Measurements from ENCODE around the gene SOX18.

Gene SOX18

DNA sequence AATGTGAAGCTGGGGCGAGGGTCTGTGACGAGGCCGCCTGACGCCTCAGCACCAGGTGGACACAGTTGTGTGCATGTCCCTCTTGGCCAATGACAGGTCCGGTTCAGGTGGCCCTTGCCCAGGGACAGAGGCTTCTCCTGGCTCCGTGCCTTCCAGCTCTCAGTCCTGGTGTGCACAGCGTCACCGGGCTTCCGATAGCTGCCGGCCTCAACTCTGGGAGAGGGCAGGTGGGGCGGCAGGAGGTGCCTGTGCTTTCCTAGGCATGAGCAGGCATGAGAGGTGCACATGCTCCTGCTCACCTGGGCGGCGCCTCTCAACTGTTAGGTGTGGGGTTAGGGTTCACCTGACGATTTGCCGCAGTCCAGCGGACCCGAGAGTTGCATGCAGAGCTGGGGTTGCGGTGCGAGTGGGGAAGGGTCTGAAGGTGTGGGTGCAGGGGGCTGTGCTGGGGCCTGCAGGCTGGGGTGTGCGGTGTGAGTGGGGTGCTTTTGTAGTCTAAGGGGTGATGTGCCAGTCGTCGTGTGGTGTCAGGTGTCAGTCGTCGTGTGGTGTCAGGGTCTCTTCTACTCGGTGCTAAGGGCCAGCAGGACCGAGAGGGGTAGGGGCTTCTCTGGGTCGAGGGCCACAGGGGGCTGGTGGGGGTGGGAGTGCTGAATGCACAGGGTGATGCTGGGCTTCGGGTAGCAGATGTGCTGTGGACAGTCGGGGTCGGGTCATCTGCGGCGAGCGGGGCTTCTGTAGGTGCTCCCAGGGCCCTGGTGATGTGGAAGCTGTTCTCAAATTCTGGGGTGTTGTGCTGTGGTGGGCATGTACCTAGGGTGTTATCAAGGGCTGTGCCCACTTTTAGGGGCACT lies 3.8 kb upstream of the SOX18 start:
- no peak for FAIRE-seq

GRCh38 chr20:64052326-64052722 lies 2.9 kb upstream of the SOX18 start:
- FAIRE-seq (no peak), DNase-seq (ENCODE audit: low spot score) (no peak)

More for the DNA sequence above, 3.8 kb upstream of the SOX18 start:
- DNase-seq (ENCODE audit: low spot score), result no peak

DNA sequence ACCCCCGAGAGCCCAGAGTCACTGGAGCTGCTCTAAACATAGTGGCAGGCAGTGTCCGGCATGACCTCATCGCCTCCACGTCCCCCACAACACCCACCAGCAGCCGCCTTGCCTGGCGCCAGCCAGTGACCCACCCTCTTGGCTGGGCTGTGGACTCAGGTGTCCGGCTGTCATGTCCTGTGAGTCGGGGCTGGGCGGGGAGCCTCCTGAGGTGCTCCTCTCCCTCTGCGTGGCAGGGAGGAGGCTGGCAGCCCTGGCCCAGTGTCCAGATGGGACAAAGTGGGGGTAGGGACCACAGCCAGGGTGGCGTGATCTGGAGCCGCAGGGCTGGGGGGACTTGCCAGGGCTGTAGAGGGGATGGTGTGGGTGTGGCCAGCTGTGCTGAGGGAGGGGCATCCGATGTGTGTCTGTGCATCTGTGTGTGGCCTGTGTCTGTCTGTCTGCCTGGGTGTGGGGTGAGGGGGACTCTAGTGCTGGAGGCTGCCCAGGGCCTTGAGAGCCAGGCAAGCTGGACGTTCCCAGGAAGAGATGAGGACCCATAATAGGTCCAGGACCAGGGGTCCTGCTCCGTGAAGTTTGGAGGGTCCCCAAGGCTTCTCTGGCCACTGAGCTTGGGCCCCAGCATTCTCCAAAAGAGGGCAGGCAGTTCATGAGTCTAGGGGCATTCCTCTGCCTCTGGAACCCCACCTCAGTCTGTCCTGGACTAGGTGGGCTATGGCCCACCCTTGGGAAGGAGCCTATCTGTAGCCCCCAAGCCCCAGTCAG lies 2.3 kb upstream of the SOX18 start:
- no peak for FAIRE-seq
- no peak for DNase-seq (ENCODE audit: low spot score)

DNA sequence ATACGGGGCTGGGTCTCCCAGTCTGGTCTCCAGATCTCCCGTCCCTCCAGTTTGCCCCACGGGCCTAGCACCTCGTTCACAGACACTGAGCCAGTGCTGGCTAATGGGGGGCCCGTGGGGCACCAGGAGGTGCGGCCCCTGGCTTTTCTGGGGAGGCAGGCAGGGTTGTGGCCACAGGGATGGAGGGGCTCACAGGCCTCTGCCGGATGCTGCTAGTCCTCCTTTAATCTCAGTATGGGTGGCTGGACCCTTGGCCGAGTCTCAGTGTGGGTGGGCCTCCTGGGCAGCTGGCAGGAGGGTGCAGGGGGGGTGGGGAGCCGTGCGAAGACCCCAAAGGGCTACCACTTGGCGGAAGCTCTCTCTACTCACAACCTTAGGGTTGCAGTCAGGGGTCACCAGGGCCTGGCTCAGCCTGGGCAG lies 1.6 kb upstream of the SOX18 start:
- DNase-seq (ENCODE audit: low spot score), result no peak
- FAIRE-seq, result no peak

GRCh38 chr20:64050261-64051032 lies 1.0 kb upstream of the SOX18 start:
- DNase-seq (ENCODE audit: low spot score) (no peak), FAIRE-seq (no peak)

DNA sequence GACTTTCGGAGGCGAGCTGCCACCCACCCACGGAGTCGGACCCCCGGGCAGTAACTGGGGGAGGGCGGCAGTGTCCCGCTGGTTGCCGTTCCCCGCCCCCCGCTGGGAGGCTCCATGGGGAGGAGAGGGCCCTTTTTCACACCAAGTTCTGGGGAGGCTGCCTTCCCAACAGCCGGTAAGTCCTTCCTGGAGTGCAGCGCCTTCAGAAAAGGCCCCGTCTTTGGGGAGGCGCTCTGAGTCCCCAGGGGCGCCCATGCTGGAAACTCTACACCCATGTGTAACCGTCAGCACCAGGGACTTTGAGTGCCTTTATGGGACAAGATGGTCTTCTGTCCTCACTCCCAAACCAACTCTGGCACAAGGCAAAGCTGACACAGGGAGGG lies 430 bp upstream of the SOX18 start:
- DNase-seq (ENCODE audit: low spot score), result no peak
- no peak for FAIRE-seq

DNA sequence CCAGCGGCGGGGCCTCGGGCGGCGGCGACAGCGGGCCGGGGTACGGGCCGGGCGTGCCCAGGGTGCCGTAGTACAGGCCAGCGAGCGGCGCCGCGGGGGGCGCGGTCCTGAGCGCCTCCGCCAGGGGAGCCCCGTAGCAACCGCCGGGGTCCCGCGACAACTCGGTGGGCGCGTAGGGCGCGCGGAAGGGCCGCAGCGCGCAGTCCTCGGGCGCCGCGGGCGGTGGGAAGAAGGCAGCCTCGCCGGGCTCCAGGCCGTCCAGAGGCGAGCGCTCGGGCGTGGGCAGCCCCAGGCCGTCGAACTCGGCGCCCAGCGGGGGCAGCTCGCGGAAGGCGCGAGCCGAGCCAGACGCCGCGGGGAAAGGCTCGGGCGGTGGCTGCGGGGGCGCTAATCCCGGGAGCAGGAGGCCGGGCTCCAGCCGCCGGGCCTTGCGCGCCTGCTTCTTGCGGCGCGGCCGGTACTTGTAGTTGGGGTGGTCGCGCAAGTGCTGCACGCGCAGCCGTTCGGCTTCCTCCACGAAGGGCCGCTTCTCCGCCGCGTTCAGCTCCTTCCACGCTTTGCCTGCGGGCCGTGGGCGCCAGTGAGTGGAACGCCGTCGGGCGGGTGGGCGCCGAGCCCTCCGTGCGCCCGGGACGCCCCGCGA lies 916 bp downstream of the SOX18 start:
- DNase-seq (ENCODE audit: low spot score) (no peak), FAIRE-seq (no peak)

DNA sequence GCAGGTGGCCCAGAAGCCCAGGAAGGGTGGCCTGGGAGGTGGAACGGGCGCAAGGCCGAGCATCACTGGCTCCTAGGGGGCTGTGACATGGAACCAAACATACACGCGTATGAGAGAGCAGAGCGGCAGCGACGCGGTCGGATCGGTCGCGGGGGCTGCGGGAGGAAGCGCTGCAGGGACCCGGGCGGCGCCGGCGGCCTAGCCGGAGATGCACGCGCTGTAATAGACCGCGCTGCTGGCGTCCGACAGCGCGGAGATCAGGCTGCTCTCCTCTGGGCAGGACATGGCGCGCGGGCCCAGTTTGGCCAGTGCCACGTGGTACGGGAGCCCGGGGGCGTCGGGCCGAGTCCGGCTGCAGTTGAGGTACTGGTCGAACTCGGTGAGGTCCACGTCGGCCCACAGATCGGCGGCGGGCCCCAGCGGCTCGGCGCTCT lies 1.5 kb downstream of the SOX18 start:
- no peak for FAIRE-seq
- no peak for DNase-seq (ENCODE audit: low spot score)

- DNase-seq (ENCODE audit: low spot score), result no peak
- no peak for FAIRE-seq
Observed at GRCh38 chr20:64047046-64047389, 2.4 kb downstream of the SOX18 start.

GRCh38 chr20:64045346-64046011 lies 4.0 kb downstream of the SOX18 start:
- FAIRE-seq, result no peak
- no peak for DNase-seq (ENCODE audit: low spot score)

DNA sequence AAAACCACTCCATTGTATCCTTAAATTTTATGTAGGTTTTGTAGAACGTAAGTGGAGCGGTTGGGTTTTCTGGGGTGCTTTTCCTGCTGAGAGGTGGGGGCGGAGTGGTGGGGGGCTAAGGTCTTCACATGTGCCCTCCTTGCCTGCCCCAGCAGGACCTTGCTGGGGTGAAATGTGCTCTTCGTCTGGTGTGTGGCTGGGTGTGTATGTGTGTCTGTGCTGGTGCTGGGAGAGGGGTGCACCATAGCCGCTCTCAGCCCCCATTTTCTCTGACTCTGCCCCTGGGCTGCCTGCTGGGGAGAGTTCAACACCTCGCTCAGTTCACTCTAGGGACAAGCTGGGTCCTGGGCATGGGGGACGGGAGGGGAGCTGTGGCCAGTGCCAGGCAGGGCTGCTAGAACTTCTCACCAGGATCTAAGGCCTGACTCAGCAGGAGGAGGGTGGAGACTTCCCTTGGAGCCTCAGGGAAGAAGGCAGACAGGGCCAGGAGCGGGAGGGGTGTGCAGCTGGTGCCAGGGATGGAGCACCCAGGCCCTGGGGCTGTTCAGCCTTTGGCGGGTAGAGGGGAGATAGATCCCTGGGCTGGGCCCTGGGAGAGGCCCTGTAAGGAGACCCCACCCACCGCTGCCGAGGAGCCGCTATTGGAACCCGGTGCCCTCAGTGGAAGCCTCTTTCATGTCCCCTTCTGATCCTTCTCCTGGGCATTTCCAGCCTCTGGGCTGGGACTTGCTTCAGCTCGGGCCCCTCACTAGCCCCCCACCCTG lies 4.8 kb downstream of the SOX18 start:
- peak; percentile 67 for DNase-seq (ENCODE audit: low spot score)
- no peak for FAIRE-seq

- DNase-seq (ENCODE audit: low spot score) (no peak), FAIRE-seq (no peak)
Observed at GRCh38 chr20:64043768-64044167, 5.7 kb downstream of the SOX18 start.

- FAIRE-seq (no peak), DNase-seq (ENCODE audit: low spot score) (peak; percentile 49)
Observed at GRCh38 chr20:64042054-64042781, 7.2 kb downstream of the SOX18 start.

DNA sequence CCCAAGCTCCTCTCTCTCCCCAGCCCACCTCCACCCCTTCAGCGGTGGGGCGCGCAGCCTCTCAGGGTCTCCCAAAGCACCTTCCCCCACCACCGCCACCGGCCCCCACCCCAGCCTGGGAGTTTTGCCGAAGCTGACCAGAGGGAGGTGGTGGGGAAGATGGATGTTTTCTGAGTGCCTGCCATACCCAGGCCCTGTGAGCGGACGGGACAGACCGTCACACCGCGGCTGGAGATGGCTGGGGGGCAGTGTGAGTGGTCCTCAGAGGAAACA lies 7.7 kb downstream of the SOX18 start:
- DNase-seq (ENCODE audit: low spot score) (no peak), FAIRE-seq (no peak)

GRCh38 chr20:64041040-64041780 lies 8.2 kb downstream of the SOX18 start:
- DNase-seq (ENCODE audit: low spot score), result no peak
- no peak for FAIRE-seq

DNA sequence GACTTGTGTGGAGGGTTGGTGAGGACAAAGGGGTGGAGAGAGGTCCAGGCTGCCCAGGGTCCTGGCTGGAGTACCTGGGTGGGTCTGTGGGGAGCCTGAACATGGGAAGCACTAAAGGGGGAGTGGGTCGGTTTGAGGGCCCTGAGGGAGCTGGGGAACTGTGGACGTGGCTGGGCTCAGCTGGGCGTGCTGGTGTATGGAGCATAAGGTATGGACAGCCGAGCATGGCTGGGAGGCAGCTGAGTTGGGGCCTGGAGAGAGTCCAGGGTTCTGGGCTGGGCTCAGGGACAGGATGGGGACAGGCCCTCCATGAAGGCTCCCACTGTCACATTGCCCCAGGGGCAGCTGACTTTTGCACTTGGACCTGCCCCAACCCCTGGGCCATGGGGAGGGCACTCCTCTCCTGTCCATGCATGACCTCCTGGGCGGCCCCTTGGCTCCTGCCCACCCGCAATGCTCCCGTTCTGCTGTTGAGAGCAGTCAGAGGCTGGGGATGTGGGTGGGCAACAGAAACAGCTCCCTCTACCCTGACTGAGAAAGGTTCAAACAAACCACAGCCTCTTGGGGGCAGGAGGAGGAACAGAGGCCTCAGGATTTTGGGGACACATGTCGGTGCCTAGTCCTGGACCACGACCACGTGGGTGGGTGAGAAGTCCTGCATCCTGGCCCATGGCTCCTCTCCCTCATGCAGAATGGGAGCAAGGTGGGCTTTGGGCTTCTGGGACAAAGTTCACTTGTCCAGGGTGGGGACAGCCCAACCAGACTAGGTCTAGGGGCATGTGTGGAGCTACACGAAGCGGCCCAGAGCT lies 9.0 kb downstream of the SOX18 start:
- no peak for FAIRE-seq
- DNase-seq (ENCODE audit: low spot score), result no peak

- DNase-seq (ENCODE audit: low spot score) (no peak), FAIRE-seq (no peak)
Observed at GRCh38 chr20:64039293-64040160, 9.9 kb downstream of the SOX18 start.
